DOHH2 (cell line): ENCODE measurements around the gene NIPBL.

ENCODE experiments used
- CTCF ChIP-seq: fragments of 200-600 bp; sonication (generic); IDR thresholded peaks from one replicate; pipeline ENCODE4 v1.5.1; 2014; ENCODE audit warnings: antibody characterized with exemption, mild to moderate bottlenecking, low read depth, low read length; ENCODE audit not compliant: poor library complexity, severe bottlenecking
- EZH2phosphoT487 ChIP-seq: fragments of 200-600 bp; sonication (generic); IDR thresholded peaks from 2 replicates; pipeline ENCODE4 v1.6.1; 2017; ENCODE audit warnings: borderline replicate concordance, mild to moderate bottlenecking, antibody characterized with exemption, low read length, moderate library complexity, mixed read lengths

- TF ChIP-seq CTCF (no peak), EZH2phosphoT487 (no peak)
Measured at GRCh38 chr5:37002176-37002751, 125.7 kb downstream of the NIPBL start.
